ENCODE measurements around the gene SCMH1. TPM values are rescaled to one million over a fixed set of nuclear protein-coding genes. Genes with fewer than 3 reads are reported as not detected.
"Not testable (repeated sequence)": the region's sequence is repeated elsewhere in the genome, so short reads cannot be mapped to it uniquely, and the experiment has no call there.

The SCMH1 gene
- total and polyA plus RNA-seq, 9 donors, result 26.9 to 41.7 (median 32.7) TPM

DNA sequence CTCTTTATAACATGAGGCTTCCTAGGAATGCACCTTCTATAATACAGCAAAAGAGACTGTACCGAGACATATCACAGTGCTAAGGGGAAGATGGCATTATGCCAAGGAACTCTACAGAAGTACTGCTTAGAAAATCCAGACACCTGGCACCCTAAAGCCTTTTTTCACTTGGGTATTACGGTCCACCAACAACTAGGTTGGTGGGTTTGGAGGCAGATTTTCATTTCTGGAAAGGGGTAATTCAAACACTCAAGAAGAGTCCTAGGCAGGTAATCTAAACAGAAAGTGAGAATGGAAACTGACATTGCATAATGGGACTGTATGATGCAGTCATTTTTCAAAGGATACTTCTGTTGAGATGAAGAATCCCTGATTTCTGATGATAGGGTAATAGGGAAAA, 19.6 kb downstream of the SCMH1 start:
- Histone ChIP-seq H3K27ac (ENCODE audit: low read length) (no peak overlapping the region), H3K27me3 (ENCODE audit: control insufficient read depth, insufficient read depth, low read length) (no peaks in the 10 kb centered on the region), H3K9me3 (replicated peaks; ENCODE audit: control insufficient read depth, low read depth, low read length) (peaks cover 9% of the 10 kb centered on the region), H3K4me1 (ENCODE audit: control insufficient read depth, insufficient read depth, low read length) (no peaks in the 10 kb centered on the region), H3K4me3 (ENCODE audit: low read length) (no peak overlapping the region), H3K36me3 (ENCODE audit: control insufficient read depth, insufficient read depth, low read length) (peaks cover 6% of the 10 kb centered on the region)
- peak; percentile 27 for DNase-seq
- whole genome bisulfite sequencing (ENCODE audit: insufficient coverage), result no CpG with 5 or more reads among the region's 2 CpGs

DNA sequence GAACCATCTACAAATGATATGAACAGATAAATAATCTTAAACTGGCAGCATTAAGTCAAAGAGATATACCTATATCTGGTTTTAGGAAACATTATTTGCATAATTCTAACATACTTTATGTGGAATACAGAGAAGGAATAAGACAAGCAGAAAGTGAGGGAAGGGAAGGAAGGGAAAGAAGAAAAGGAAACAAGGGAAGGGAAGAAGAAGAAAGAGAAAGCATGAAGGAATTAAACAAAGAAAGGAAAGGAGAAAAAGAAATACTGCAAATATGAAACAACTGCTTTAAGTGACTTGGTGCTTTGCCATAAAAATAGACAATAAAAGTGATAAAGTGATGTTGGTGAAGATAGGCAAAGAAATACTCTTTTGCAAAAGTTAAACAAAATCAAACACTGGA, 20.1 kb downstream of the SCMH1 start:
- DNase-seq, result no peak
- Histone ChIP-seq H3K4me3 (ENCODE audit: low read length) (no peak overlapping the region), H3K9me3 (replicated peaks; ENCODE audit: control insufficient read depth, low read depth, low read length) (peaks cover 9% of the 10 kb centered on the region), H3K27me3 (ENCODE audit: control insufficient read depth, insufficient read depth, low read length) (no peaks in the 10 kb centered on the region), H3K36me3 (ENCODE audit: control insufficient read depth, insufficient read depth, low read length) (peaks cover 6% of the 10 kb centered on the region), H3K4me1 (ENCODE audit: control insufficient read depth, insufficient read depth, low read length) (no peaks in the 10 kb centered on the region), H3K27ac (ENCODE audit: low read length) (no peak overlapping the region)

GRCh38 chr1:41218152-41218551, 24.0 kb downstream of the SCMH1 start:
- no peak for DNase-seq
- WGBS (ENCODE audit: insufficient coverage), result no CpG with 5 or more reads among the region's 1 CpG
- Histone ChIP-seq H3K9me3 (replicated peaks; ENCODE audit: control insufficient read depth, low read depth, low read length) (peaks cover 9% of the 10 kb centered on the region), H3K27me3 (ENCODE audit: control insufficient read depth, insufficient read depth, low read length) (no peaks in the 10 kb centered on the region), H3K36me3 (ENCODE audit: control insufficient read depth, insufficient read depth, low read length) (peaks cover 6% of the 10 kb centered on the region), H3K4me1 (ENCODE audit: control insufficient read depth, insufficient read depth, low read length) (no peaks in the 10 kb centered on the region), H3K4me3 (ENCODE audit: low read length) (no peak overlapping the region), H3K27ac (ENCODE audit: low read length) (no peak overlapping the region)

- WGBS (ENCODE audit: insufficient coverage), result 70% methylated on average over 1 of the region's 1 CpG
Observed at GRCh38 chr1:41217441-41217840, 24.7 kb downstream of the SCMH1 start.

GRCh38 chr1:41215623-41216022, 26.5 kb downstream of the SCMH1 start:
- peaks cover 6% of the 10 kb centered on the region for H3K36me3 ChIP-seq (ENCODE audit: control insufficient read depth, insufficient read depth, low read length)
- no peaks in the 10 kb centered on the region for H3K4me1 ChIP-seq (ENCODE audit: control insufficient read depth, insufficient read depth, low read length)
- DNase-seq, result no peak
- no peak overlapping the region for H3K4me3 ChIP-seq (ENCODE audit: low read length)
- peaks cover 9% of the 10 kb centered on the region for H3K9me3 ChIP-seq (replicated peaks; ENCODE audit: control insufficient read depth, low read depth, low read length)
- no peaks in the 10 kb centered on the region for H3K27me3 ChIP-seq (ENCODE audit: control insufficient read depth, insufficient read depth, low read length)
- no peak overlapping the region for H3K27ac ChIP-seq (ENCODE audit: low read length)

More at GRCh38 chr1:41217441-41217840, 24.7 kb downstream of the SCMH1 start:
- Histone ChIP-seq H3K36me3 (ENCODE audit: control insufficient read depth, insufficient read depth, low read length) (peaks cover 6% of the 10 kb centered on the region), H3K4me1 (ENCODE audit: control insufficient read depth, insufficient read depth, low read length) (no peaks in the 10 kb centered on the region), H3K27me3 (ENCODE audit: control insufficient read depth, insufficient read depth, low read length) (no peaks in the 10 kb centered on the region), H3K4me3 (ENCODE audit: low read length) (no peak overlapping the region), H3K9me3 (replicated peaks; ENCODE audit: control insufficient read depth, low read depth, low read length) (peaks cover 9% of the 10 kb centered on the region), H3K27ac (ENCODE audit: low read length) (no peak overlapping the region)
- DNase-seq, result no peak

- Histone ChIP-seq H3K27ac (ENCODE audit: low read length) (no peak overlapping the region), H3K27me3 (ENCODE audit: control insufficient read depth, insufficient read depth, low read length) (no peaks in the 10 kb centered on the region), H3K36me3 (ENCODE audit: control insufficient read depth, insufficient read depth, low read length) (no peaks in the 10 kb centered on the region), H3K4me3 (ENCODE audit: low read length) (no peak overlapping the region), H3K9me3 (replicated peaks; ENCODE audit: control insufficient read depth, low read depth, low read length) (peaks cover 5% of the 10 kb centered on the region), H3K4me1 (ENCODE audit: control insufficient read depth, insufficient read depth, low read length) (no peaks in the 10 kb centered on the region)
- DNase-seq, result no peak
- no CpG with 5 or more reads among the region's 1 CpG for WGBS (ENCODE audit: insufficient coverage)
Observed at GRCh38 chr1:41213341-41213740, 28.8 kb downstream of the SCMH1 start.

DNA sequence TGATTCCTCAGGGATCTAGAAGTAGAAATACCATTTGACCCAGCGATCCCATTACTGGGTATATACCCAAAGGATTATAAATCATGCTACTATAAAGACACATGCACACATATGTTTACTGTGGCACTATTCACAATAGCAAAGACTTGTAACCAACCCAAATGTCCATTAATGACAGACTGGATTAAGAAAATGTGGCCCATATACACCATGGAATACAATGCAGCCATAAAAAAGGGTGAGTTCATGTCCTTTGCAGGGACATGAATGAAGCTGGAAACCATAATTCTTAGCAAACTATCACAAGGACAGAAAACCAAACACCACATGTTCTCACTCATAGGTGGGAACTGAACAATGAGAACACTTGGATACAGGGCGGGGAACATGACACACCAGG, 30.5 kb downstream of the SCMH1 start:
- WGBS (ENCODE audit: insufficient coverage), result no CpG with 5 or more reads among the region's 2 CpGs

GRCh38 chr1:41207053-41207452, 35.1 kb downstream of the SCMH1 start:
- H3K36me3 ChIP-seq (ENCODE audit: control insufficient read depth, insufficient read depth, low read length); H3K27me3 ChIP-seq (ENCODE audit: control insufficient read depth, insufficient read depth, low read length); DNase-seq; H3K4me1 ChIP-seq (ENCODE audit: control insufficient read depth, insufficient read depth, low read length); H3K4me3 ChIP-seq (ENCODE audit: low read length); H3K27ac ChIP-seq (ENCODE audit: low read length): not testable (repeated sequence)
- peaks cover 12% of the 10 kb centered on the region for H3K9me3 ChIP-seq (replicated peaks; ENCODE audit: control insufficient read depth, low read depth, low read length)
- no CpG with 5 or more reads among the region's 2 CpGs for WGBS (ENCODE audit: insufficient coverage)

More for the DNA sequence above, 30.5 kb downstream of the SCMH1 start:
- not testable (repeated sequence) for H3K4me1 ChIP-seq (ENCODE audit: control insufficient read depth, insufficient read depth, low read length); H3K27ac ChIP-seq (ENCODE audit: low read length); H3K4me3 ChIP-seq (ENCODE audit: low read length); H3K36me3 ChIP-seq (ENCODE audit: control insufficient read depth, insufficient read depth, low read length); DNase-seq; H3K27me3 ChIP-seq (ENCODE audit: control insufficient read depth, insufficient read depth, low read length); H3K9me3 ChIP-seq (replicated peaks; ENCODE audit: control insufficient read depth, low read depth, low read length)

- no peak for DNase-seq
Observed at GRCh38 chr1:41200728-41201127, 41.4 kb downstream of the SCMH1 start.

DNA sequence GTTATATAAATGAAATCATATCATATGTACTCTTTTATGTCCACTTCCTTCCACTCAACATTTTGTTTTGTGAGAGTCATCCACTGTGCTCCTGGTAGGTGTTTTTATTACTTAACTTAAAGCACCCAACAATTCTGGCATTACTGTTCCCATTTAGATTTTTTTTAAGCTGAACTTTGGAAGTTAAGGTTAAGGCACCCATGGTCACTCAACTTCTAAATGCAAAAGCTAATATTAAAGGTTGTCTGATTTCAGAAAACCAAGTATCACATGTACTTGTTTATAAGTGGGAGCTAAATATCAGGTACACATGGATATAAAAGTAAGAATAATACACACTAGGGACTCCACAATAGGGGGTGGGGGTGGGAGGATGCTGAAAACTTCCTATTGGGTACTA, 42.7 kb downstream of the SCMH1 start:
- H3K4me3 ChIP-seq (ENCODE audit: low read length), result no peak overlapping the region
- peaks cover 4% of the 10 kb centered on the region for H3K36me3 ChIP-seq (ENCODE audit: control insufficient read depth, insufficient read depth, low read length)
- no peak overlapping the region for H3K27ac ChIP-seq (ENCODE audit: low read length)
- no peak for DNase-seq
- H3K4me1 ChIP-seq (ENCODE audit: control insufficient read depth, insufficient read depth, low read length), result no peaks in the 10 kb centered on the region
- no peaks in the 10 kb centered on the region for H3K27me3 ChIP-seq (ENCODE audit: control insufficient read depth, insufficient read depth, low read length)
- peaks cover 10% of the 10 kb centered on the region for H3K9me3 ChIP-seq (replicated peaks; ENCODE audit: control insufficient read depth, low read depth, low read length)

More at GRCh38 chr1:41200728-41201127, 41.4 kb downstream of the SCMH1 start:
- H3K4me3 ChIP-seq (ENCODE audit: low read length), result no peak overlapping the region
- 100% methylated on average over 1 of the region's 3 CpGs for WGBS (ENCODE audit: insufficient coverage)
- peaks cover 12% of the 10 kb centered on the region for H3K9me3 ChIP-seq (replicated peaks; ENCODE audit: control insufficient read depth, low read depth, low read length)
- no peak overlapping the region for H3K27ac ChIP-seq (ENCODE audit: low read length)
- H3K27me3 ChIP-seq (ENCODE audit: control insufficient read depth, insufficient read depth, low read length), result no peaks in the 10 kb centered on the region
- H3K36me3 ChIP-seq (ENCODE audit: control insufficient read depth, insufficient read depth, low read length), result peaks cover 5% of the 10 kb centered on the region
- no peaks in the 10 kb centered on the region for H3K4me1 ChIP-seq (ENCODE audit: control insufficient read depth, insufficient read depth, low read length)

DNA sequence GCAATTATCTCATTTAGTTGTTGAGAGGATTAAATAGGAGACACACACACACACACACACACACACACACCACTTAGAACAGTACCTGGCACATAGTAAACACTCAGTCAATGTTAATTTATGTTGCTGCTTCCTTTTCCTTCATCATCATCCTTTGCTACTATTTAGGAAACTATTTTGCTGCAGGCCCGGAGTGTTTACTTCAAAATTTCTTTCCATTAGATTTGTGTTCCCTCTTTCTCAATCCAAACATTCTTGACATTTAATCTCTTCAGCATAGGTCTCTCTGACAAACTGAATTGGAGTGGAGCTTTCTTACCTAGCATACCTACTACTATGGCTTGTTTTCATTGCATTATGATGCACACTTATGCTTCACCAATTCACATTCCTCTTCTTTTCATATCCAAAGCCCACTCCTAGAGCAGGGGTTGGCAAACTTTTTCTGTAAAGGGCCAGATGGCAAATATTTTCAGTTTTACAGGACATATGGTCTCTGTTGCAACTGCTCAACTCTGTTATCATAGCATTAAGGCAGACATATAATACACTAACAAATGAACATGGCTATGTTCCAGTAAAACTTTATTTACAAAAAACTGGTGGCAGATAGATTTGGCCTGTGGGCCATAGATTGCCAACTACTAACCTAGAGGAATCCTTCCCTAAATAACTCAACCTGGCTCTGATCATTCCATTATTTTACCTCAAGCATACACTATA, 49.5 kb downstream of the SCMH1 start:
- DNase-seq, result no peak
- WGBS (ENCODE audit: insufficient coverage), result 89% methylated on average over 1 of the region's 1 CpG
- Histone ChIP-seq H3K9me3 (replicated peaks; ENCODE audit: control insufficient read depth, low read depth, low read length) (peaks cover 2% of the 10 kb centered on the region), H3K27me3 (ENCODE audit: control insufficient read depth, insufficient read depth, low read length) (no peaks in the 10 kb centered on the region), H3K4me1 (ENCODE audit: control insufficient read depth, insufficient read depth, low read length) (no peaks in the 10 kb centered on the region), H3K27ac (ENCODE audit: low read length) (no peak overlapping the region), H3K36me3 (ENCODE audit: control insufficient read depth, insufficient read depth, low read length) (no peaks in the 10 kb centered on the region), H3K4me3 (ENCODE audit: low read length) (no peak overlapping the region)

Measured in muscle of leg (tissue), 11 donors.